Measurements from ENCODE around the gene APBA2.

Gene APBA2

DNA sequence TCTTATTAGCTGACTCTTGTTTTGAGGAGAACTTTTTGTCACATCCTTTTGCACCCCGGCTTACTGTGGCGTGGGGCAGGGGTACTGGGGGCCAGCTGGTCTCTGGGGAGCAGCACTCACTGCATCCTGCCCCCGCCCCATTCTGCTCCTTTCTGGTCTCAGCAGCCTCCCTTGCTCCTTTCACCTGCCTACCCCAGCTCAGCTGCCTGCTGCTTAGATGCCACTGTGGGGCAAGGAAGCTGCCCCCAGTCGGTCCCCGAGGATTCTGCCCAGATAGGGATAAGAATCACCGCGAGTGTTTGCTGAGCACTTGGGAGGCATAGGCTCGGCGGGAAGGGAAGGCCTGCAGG is 32.0 kb downstream of the APBA2 start:
- no peak for FAIRE-seq

DNA sequence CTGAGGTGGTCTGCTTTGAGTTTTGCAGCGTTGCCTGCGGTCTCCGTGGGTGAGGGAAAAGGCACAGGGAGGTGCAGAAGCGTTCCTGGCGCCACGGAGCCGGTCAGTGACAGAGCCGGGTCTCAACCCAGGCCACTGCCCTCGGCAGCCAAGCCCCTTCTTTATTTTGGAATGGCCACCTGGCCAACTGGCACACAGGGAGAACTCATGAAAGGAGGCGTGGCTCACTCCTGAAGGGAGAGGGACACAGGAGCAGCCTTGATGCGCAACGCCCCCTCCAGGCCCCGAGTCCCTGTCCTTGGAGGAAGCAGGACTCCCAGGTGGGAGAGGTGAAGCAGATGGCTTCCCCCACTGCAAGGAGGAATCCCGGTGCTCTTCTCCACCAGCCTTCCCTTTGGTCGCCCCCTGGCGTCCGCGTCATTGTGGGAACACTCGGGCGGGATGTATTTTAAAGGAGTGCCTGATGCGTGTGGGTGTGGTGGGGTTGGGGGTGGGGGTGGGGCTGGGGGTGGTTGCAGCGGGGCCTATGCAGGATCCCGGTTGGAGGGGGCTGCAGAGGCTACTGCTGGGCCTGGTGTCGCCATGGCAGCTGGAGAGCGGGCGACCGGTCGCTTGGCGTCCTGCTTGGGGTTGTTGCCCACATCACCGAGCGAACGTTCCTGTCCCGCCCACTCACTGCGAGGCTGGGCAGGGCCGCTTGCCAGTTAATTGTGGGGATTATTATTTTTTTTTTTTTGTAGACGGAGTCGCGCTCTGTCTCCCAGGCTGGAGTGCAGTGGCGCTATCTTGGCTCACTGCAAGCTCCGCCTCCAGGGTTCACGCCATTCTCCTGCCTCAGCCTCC is 32.6 kb downstream of the APBA2 start:
- FAIRE-seq = no peak

DNA sequence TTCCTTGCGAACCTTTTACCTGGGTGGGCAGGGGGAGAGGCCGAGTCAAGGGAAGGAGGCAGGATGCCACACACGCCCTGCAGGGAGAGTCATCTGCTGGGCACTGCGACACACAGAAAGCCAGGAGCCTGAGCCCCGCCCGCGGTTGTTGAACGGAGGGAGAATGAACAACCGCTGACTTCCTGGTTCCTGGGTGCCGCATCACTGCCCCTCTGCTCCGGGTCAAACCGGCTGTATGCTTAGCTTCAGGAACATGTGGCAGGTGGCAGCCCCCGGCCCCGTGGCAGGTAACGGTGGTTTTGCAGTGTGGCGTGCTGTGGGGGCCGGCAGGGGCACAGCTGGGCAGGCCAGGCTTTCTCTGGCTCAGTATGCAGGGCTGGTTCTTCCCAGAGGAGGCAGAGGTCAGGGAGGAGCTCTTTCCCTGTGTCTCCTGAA is 33.4 kb downstream of the APBA2 start:
- no peak for FAIRE-seq

DNA sequence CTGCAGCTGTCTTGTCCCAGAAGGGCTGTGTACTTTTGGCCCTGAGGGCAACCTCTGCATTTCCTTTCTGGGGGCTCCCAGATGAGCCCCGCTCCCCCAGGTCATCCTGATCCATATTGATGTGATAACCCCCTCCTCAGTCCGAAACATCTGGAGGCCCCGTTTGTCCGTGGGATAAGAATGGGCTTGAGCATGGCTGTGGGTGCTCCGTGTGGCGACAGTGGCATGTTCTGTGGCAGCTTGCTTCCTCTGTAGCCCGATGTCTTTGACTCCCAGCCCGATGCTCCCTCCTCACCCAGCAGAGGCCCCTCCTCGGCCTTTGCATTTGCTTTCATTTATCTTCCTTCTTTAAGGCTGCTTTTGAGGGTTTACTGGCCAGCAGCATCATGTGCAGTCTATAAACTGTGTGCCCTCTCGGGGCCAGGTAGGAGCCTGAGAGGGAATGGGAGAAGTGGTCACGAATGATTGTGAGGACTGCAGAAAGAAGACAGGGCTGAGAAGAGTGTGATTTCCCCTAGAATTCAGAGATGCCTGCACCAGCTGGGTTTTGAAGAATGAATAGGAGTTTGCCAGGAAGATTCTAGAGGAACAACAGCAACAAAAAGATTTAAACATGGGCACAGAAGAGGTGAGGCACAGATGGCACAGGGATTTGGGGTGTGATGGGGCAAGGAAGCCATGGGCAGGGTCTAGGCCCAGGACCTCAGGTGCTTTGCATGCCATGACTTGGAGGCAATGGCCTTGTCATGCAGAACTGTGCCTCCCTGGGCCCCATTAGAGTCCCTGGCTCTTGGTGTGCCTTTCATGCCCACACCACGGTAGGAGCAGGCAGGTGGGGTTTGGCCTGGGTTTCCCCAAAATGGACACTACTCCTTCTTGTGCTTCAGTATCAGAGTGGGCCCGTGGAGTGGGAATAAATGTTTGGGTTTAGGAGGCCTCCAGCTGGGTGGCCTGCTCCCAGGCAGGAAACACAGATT is 34.2 kb downstream of the APBA2 start:
- no peak for FAIRE-seq

DNA sequence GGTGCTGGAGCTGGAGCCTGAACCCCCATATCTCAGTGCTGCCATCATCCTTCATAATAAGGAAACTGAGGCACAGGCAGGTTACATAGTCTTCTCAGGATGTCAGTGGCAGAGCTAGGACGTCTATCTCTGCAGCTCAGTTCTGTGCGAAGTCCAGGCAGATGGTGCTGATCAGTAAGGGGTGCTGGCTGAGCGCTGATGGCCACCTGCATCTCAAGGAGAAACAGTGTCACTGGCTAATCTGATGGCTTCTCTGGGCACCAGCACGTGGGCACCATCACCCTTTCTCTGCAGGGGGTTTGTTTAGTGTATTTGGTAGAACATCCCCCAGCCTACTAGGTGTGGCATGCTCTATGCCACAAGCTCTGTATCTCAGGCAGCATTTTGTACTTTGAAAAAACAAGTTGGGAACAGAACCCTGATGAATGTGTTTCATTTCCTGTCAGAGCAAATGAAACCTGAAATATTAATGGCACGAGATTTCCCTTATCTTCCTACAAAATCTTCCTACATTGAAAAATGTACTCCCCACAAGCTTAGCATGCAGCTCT is 35.1 kb downstream of the APBA2 start:
- no peak for FAIRE-seq

DNA sequence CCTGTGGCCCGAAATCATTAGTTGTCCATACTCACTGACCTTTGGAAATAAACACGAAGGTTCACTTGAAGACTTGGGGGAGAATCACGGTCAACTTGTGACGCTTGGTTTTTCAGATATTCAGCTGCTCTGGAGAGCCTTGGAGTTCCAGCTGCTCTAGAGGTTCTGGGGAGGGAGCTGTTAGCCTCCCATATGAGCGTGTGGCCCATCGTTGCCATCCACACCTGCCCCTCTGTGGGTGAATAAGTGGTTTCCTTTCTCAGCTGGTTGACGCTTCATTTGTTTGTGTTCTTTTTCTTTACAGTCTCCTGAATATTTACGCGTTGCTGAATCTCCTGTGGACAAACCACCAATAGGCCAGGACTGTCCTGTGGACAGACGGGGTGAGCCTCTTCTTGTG is 35.6 kb downstream of the APBA2 start:
- FAIRE-seq = no peak

DNA sequence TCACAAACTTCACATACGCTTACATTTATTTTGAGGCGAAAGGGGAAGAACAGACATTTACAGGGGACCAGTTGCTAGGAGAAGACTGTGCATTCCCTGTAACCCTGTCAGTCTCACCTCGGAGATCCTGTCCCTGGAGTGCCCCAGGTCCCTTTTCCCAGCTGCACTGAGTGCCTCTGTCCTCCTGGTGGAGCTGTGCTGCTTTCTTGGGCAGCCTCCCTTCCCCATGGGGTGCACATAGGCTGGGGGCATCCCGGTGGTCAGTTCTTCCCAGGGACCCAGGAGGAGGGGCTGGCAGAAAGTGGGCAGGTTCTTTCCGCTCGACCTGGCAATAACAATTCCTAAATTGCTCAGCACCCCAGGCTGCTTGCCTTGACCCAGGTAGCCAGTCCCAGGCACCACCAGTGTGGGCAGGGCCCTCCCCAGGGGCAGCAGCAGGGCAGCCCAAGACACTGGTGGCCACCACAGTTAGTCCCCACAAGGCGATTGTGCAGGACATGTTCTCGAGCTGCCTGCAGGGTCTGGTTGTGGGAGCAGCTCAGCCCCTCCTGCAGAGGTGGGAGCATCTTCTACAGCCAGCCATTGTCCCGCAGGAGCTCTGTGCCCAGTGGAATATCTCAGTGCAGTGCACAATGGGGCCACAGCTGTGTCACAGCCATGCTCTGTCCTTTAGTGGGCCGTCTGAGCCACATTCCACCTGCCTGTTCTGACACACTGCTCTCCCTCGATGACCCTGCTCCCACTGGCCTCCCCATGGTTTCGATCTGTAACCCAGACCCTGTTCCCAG is 36.3 kb downstream of the APBA2 start:
- FAIRE-seq = no peak

DNA sequence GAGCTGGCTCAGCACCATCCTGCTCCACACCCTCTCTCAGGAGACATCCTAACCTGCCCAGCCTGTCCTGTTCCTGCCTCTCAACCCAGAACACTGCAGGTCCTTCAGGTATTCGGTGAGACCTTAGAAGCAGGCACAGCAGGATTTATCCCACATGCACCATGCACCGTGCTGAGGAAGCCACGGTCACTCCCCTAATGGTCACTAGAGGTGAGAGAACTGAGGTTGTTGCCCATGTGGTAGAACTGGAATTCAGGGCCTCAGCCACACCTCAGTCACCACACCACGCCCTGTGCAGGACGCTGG is 36.9 kb downstream of the APBA2 start:
- no peak for FAIRE-seq

DNA sequence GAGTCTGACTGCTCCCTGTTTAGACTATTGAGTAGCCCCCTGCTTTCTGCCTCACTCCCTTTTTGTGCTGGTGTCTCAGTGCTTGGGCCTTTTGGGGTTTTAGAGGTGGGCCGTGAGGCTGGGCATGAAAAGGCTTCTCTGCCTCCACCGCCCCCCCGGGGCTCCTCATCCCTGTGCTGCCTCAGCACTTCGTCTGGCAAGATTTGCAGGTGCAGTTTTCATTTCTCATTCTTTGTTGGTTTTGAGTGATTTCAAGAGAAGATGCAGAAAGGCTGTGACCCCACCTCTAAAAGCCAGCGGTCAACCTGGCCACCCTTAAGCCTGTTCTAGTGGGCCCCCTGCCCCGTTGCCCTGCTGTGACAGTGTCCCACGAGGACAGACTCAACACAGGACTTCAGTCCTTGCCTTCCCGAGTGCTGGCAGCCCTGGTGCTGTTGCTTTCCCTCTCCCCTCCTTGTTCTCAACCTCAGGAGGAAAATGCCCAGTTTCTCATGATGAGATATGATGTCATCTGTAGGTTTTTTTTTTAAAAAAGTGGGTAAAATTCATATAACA is 38.0 kb downstream of the APBA2 start:
- FAIRE-seq = no peak

DNA sequence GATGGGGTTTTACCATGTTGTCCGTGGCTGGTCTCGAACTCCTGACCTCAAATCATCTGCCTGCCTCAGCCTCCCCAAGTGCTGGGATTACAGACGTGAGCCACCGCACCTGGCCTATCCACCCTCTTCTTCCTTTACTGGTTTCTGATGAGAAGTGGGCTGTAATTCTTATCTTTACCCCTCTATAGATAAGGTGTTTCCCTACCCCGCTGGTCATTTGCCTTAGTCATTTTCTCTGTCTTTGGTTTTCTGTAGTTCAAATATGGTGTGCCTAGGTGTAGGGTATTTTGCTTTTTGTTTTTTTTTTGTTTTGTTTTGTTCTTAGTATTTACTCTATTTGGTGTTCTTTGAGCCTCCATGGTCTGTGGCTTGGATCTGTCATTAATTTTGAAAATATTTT is 41.3 kb downstream of the APBA2 start:
- FAIRE-seq = no peak

DNA sequence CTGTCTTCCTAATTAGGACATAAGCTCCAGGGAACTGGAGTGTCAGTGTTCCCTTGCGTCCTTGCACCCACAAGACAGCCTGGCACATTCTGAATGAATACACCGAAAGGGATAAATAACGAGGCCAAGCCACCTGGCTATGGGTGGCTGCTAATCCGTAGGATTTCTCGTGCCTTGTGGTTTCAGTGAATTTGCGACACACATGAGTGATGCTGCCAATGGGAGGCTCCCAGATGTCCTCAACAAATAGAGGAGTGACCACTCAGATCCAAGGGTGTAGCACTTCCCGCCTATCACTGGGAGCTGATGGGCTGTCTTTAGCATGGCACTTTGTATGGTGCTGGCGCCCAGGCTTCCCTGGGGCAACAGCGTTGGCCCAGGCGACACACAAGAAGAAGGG is 43.4 kb downstream of the APBA2 start:
- no peak for FAIRE-seq

DNA sequence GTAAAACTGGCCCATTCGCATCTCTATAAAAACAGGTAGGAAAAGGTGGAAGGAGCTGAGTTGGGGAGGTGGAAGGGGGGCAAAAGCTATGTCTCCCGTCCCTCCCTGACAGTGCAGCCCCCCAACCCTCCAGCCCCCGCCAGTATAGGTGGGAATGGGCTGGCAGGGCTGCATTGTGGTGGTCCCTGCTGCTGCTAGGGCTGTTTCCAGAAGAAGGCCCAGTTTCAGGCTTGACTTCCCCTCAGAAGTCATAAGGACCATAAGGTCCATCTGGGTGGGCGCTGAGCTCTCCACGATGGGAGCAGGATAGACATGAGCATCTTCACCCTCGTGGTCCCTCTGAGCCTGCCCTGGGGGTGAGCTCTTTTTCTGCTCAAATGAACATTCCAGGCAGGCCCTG is 44.2 kb downstream of the APBA2 start:
- FAIRE-seq = no peak

DNA sequence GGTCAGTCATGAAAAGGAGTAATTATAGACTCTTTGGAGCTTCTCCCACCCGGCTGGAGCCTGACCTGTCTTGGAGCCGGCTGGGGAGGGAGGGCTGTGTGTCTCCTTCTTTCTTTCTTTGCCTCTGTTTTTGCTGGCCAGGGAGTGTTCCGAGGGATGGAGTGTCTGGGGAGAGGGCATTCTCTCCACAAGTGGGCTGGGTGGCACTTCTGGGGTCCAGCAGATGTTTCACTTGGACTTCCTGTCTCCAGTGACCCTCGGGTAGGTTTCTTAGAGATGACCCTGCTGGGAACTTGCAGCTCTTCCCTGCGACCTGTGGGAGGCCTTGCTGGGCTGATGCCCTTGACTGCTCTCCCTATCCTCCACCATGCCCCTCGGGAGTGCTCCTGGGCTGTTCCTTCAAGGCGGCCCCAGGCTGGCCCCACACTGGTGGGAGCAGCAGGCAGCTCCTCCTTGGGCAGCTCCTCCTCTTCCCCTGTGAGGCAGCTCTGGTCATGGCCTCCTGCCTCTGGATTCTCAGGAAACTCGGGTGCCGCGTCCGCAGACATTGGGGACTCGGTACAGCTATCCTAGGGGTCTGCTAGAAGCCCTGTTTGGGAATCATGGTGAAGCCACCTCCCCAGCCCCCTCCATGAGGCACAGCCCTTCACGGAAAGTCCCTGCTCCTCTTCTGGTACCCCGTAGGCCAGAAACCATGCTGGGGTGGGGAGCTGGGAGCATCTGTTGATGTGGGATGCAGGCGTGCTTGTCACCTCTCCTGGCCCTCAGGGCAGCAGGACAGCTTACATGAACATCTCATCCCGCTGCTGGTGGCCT is 44.9 kb downstream of the APBA2 start:
- FAIRE-seq = no peak

DNA sequence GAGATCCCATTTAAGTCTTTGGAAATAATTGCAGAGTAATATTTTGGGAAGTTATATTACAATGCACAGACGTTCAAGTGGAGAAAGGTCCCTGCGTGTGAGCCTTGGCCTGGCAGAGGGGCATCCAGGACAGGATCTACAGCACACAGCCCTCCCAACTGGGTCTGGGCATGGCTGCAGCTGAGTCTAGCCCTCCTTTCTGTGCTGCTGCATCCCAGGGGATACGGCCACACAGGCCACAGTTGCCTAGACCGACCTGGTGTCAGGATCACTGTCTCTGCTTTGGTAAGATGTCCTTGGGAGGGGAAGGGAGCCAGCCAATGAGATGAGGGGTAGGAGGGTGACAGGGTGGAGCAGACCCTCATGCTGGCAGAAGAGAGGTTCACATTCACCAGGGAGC is 46.1 kb downstream of the APBA2 start:
- no peak for FAIRE-seq

DNA sequence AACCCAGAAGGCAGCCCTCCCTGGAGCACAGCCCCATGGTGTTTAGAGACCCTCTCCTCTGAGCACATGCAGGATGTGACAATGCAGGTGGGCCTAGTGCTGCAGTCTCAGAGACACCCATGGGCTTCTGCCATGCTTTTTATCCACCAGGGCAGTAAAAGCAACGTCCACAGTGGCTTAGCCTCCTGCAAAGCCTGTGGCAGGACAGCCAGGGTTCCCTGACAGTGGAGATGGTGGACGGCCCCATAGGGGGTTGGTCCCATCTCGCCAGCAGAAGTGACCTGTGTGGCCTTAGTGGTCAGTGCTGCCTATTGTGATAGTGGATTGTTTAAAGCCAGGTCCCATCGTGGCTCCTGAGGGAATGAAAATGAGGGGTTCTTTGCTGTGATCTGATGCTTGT is 46.6 kb downstream of the APBA2 start:
- FAIRE-seq = no peak

DNA sequence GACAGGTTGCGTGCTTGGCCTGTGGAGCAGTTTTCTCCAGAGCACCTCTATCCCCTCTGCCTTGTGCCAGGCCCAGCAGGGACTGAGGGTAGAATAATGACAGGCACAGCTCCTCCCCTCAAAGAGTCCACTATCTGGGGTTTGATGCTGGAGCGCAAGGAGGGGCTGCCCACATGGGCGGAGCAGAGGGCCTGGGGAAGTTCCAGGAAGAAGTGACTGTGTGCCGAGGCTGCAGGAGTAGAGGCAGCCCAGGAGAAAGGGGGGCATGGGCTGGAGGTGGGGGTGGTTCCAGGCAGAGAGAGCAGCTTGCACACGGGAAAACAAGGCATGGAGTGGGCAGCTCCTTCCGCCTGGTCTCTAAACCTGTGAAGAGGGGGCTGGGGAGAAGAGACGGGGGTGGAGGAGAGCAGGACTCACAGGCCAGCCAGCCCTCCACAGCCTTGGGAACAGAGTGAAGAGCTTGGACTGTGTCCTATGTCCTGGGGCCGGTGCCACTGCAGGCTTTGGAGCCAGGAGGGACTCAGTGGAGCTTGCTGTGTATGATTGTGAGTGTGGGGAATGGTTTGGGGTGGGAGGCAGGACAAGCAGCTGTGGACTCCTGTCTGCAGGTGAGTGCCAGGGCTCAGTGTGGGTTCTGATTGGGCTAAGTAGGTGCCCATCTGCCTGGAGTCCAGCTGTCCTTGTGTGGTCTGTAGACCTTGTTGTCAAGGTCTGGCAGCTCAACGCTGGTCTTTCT is 48.1 kb downstream of the APBA2 start:
- no peak for FAIRE-seq

DNA sequence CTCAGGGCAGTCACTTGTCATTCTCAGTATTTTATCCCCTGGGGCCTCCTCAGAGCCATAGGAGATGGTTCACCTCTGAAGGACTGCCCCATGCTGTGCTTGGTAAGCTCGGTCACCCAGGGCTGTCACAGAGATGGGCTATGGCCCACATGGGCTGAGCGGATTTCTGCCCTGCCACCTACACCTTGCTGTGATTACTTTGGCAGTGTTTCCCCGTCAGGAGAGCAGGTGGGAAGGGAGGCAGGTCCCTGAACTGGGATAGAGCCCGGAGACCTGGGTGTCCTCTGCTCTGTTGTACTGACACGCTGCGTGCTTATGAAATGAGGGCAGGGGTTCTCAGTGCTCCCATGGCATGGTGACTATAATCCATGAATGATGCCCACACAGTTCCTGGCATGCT is 48.9 kb downstream of the APBA2 start:
- FAIRE-seq = no peak

DNA sequence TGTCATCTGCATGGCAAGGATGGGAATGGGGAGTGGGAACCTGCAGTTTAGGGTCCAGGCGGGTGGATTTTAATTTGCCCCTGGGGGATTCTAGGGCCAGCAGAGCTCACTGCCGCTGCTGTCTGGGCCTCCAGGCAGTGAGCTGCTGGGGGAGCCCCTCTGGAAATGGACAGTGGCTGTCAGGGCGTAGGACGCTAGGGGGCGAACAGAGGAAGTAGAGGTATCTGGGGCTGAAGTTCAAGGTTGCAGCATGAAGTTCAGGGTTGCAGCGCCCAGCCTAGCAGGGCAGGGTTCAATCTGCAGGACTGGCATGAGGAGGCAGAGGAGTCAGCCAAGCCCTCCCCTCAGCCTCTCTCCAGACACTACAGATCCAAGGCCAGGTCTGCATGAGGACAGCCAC is 49.5 kb downstream of the APBA2 start:
- no peak for FAIRE-seq

DNA sequence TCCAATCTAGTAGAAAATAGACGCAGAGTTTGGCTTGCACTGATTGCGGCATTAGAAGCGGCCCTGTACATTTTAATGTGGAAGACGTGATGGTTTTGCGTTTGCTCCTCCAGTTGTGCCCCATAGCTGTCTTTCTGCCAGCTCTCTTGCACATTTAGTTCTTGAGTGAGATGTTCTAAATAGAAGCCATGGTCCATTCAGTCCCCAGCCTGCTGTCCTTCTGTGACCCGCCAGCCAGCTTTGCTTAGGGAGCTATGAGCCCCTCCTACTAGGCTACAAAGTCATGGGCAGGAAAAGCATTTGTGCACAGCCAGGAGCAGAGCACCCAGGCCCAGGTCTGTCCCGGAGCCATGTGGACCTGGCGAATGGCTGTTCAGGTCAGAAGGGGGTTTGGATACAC is 50.3 kb downstream of the APBA2 start:
- no peak for FAIRE-seq

DNA sequence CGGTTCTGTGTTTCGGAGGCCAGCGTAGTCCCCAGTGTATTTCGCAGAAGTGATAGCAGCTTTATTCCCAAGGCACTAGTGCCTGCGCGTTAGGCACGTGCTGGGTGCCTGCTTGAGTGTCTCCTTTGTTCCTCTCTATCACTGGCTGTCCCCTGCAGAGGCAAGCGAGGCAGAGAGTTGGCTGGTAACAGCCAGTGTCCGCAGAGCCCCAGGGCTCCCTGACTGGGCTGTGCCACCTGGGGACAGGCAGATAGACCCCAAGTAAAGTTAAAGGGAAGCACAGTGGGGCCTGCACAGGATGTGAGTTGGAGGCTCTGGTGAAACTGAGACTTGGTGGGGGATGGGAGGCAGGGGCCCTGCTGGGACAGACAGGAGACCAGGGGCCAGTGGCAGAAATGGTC is 50.7 kb downstream of the APBA2 start:
- FAIRE-seq = no peak

DNA sequence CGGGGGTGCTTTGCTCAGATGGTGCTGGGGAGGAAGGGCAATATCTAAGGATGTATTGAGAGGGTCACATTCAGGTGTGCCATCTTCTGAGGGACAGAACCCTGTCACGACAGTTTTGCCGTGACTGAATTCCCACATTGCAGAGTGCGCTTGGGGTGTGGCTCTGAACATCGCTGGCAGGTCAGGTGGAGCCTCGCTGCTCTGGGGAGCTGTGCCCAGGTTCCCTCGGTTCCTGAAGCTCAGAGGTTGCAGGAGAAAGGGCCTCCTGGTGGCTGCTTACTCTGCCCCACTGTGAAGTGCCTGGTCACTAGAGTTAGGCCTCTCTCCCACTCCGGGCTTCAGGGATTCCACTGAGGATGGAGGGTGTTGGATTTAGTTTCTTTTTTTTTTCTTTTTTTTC is 51.5 kb downstream of the APBA2 start:
- FAIRE-seq = no peak

Data from TTC549 (cell line).